HG03521 (cell line): ENCODE measurements around the gene GAMT.

Experiments
- ATAC-seq: cut with Tn5 transposase; IDR thresholded peaks from one replicate; pipeline ENCODE4 v1.9.1; 2021; ENCODE audit warnings: mild to moderate bottlenecking, moderate library complexity; ENCODE audit not compliant: unreplicated experiment

Gene GAMT

DNA sequence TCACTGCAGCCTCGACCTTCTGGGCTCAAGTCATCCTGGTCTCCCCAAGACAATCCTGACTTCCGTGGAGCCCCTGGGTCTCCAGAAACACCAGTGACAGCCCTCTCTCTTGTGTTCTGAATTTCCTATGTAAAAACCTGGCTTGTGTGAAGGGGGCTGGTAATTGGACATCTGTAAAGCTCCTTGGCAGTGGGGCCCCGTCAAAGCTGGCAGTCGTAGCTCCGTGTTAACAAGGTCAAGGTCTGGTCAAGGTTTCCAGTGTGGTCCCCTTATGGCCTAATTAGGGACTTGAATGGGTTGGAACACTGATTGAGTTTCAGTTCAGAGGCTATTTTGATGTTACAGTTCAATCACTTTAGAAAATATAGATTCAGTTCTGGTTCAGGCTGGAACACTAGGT lies 50.5 kb downstream of the GAMT start:
- no peak for ATAC-seq

DNA sequence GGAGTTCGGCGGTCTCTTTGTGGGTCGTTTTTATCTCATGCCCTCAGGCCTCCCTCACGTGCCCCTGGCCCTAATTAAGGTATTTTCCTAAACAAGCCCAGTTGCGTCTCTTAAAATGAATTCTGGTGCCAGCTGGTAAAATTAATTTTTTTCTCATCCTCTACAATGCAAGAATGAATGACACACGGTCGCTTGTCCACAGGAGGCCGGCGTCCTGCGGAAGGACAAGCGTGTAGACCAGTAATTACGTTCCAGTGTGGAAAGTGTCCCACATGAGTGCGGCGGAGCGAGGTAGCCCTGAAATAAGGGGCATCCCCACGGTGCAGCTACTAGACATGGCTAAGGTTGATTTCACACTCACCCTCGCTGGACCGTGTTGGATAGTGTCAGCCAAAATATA lies 52.1 kb downstream of the GAMT start:
- no peak for ATAC-seq
